ENCODE results near the gene TMEM250. TPM values are rescaled to one million over a fixed set of nuclear protein-coding genes. Genes with fewer than 3 reads are reported as not detected.

Gene TMEM250
- total RNA-seq, 1 experiment from 2014 or later, result 15.1 TPM

GRCh38 chr9:136129176-136129575, 10.5 kb upstream of the TMEM250 start:
- H3K27me3 ChIP-seq (ENCODE audit: low read length), result no peaks in the 10 kb centered on the region
- H3K4me2 ChIP-seq (ENCODE audit: low read depth, low read length, poor library complexity, severe bottlenecking), result no peak overlapping the region

GRCh38 chr9:136128436-136128835, 9.8 kb upstream of the TMEM250 start:
- no peaks in the 10 kb centered on the region for H3K4me1 ChIP-seq (ENCODE audit: low read length)
- no peak overlapping the region for H3K4me2 ChIP-seq (ENCODE audit: low read depth, low read length, poor library complexity, severe bottlenecking)
- no peak overlapping the region for H3K9ac ChIP-seq (ENCODE audit: low read length)
- no peak overlapping the region for H3K4me3 ChIP-seq (ENCODE audit: low read length)
- H2AFZ ChIP-seq (ENCODE audit: low read length), result no peak overlapping the region
- H4K20me1 ChIP-seq (ENCODE audit: insufficient read depth, low read depth, low read length), result no peaks in the 10 kb centered on the region
- no peaks in the 10 kb centered on the region for H3K36me3 ChIP-seq (ENCODE audit: insufficient read depth, low read length)
- no peak overlapping the region for H3K27ac ChIP-seq (ENCODE audit: low read length)
- H3K9me3 ChIP-seq (ENCODE audit: low read length), result no peaks in the 10 kb centered on the region
- no peaks in the 10 kb centered on the region for H3K9me2 ChIP-seq (replicated peaks; ENCODE audit: insufficient read depth, low read length)
- no peaks in the 10 kb centered on the region for H3K79me2 ChIP-seq (ENCODE audit: low read length)
- DNase-seq, result no peak
- no peaks in the 10 kb centered on the region for H3K27me3 ChIP-seq (ENCODE audit: low read length)

More at GRCh38 chr9:136129176-136129575, 10.5 kb upstream of the TMEM250 start:
- H3K36me3 ChIP-seq (ENCODE audit: insufficient read depth, low read length), result no peaks in the 10 kb centered on the region
- no peaks in the 10 kb centered on the region for H3K79me2 ChIP-seq (ENCODE audit: low read length)
- no peak overlapping the region for H3K4me3 ChIP-seq (ENCODE audit: low read length)
- H3K9me3 ChIP-seq (ENCODE audit: low read length), result no peaks in the 10 kb centered on the region
- H3K27ac ChIP-seq (ENCODE audit: low read length), result no peak overlapping the region
- H3K9me2 ChIP-seq (replicated peaks; ENCODE audit: insufficient read depth, low read length), result no peaks in the 10 kb centered on the region
- no peaks in the 10 kb centered on the region for H4K20me1 ChIP-seq (ENCODE audit: insufficient read depth, low read depth, low read length)
- no peak overlapping the region for H2AFZ ChIP-seq (ENCODE audit: low read length)
- no peak for DNase-seq
- H3K4me1 ChIP-seq (ENCODE audit: low read length), result no peaks in the 10 kb centered on the region
- no peak overlapping the region for H3K9ac ChIP-seq (ENCODE audit: low read length)

- no peaks in the 10 kb centered on the region for H3K27me3 ChIP-seq (ENCODE audit: low read length)
- no peak overlapping the region for H3K4me2 ChIP-seq (ENCODE audit: low read depth, low read length, poor library complexity, severe bottlenecking)
- no peaks in the 10 kb centered on the region for H3K36me3 ChIP-seq (ENCODE audit: insufficient read depth, low read length)
- no peak overlapping the region for H2AFZ ChIP-seq (ENCODE audit: low read length)
- H3K4me1 ChIP-seq (ENCODE audit: low read length), result no peaks in the 10 kb centered on the region
- no peak overlapping the region for H3K4me3 ChIP-seq (ENCODE audit: low read length)
- DNase-seq, result no peak
- H3K9ac ChIP-seq (ENCODE audit: low read length), result no peak overlapping the region
- H3K79me2 ChIP-seq (ENCODE audit: low read length), result no peaks in the 10 kb centered on the region
- H3K27ac ChIP-seq (ENCODE audit: low read length), result no peak overlapping the region
- peaks cover 4% of the 10 kb centered on the region; the same call in 1 of the 2 replicates for H4K20me1 ChIP-seq (ENCODE audit: insufficient read depth, low read depth, low read length)
- H3K9me2 ChIP-seq (replicated peaks; ENCODE audit: insufficient read depth, low read length), result no peaks in the 10 kb centered on the region
- H3K9me3 ChIP-seq (ENCODE audit: low read length), result no peaks in the 10 kb centered on the region
Measured at GRCh38 chr9:136127313-136127712, 8.6 kb upstream of the TMEM250 start.

GRCh38 chr9:136124976-136125692, 6.5 kb upstream of the TMEM250 start:
- Histone ChIP-seq H3K4me1 (ENCODE audit: low read length) (no peaks in the 10 kb centered on the region), H2AFZ (ENCODE audit: low read length) (no peak overlapping the region), H3K79me2 (ENCODE audit: low read length) (no peaks in the 10 kb centered on the region), H3K9me2 (replicated peaks; ENCODE audit: insufficient read depth, low read length) (no peaks in the 10 kb centered on the region), H3K4me2 (ENCODE audit: low read depth, low read length, poor library complexity, severe bottlenecking) (no peak overlapping the region), H3K9me3 (ENCODE audit: low read length) (no peaks in the 10 kb centered on the region), H3K27me3 (ENCODE audit: low read length) (no peaks in the 10 kb centered on the region), H3K4me3 (ENCODE audit: low read length) (no peak overlapping the region), H3K9ac (ENCODE audit: low read length) (no peak overlapping the region), H3K27ac (ENCODE audit: low read length) (no peak overlapping the region), H3K36me3 (ENCODE audit: insufficient read depth, low read length) (no peaks in the 10 kb centered on the region), H4K20me1 (ENCODE audit: insufficient read depth, low read depth, low read length) (peaks cover 11% of the 10 kb centered on the region; the same call in 1 of the 2 replicates)
- DNase-seq, result no peak

GRCh38 chr9:136122425-136123383, 4.0 kb upstream of the TMEM250 start:
- no peaks in the 10 kb centered on the region for H3K9me2 ChIP-seq (replicated peaks; ENCODE audit: insufficient read depth, low read length)
- H3K79me2 ChIP-seq (ENCODE audit: low read length), result 0 out of 2 replicates have a peak, but pooled peaks cover 2% of the 10 kb centered on the region
- no peak overlapping the region for H2AFZ ChIP-seq (ENCODE audit: low read length)
- H3K9ac ChIP-seq (ENCODE audit: low read length), result no peak overlapping the region
- peaks cover 11% of the 10 kb centered on the region; the same call in 1 of the 2 replicates for H4K20me1 ChIP-seq (ENCODE audit: insufficient read depth, low read depth, low read length)
- no peaks in the 10 kb centered on the region for H3K36me3 ChIP-seq (ENCODE audit: insufficient read depth, low read length)
- no peak overlapping the region for H3K4me3 ChIP-seq (ENCODE audit: low read length)
- no peaks in the 10 kb centered on the region for H3K27me3 ChIP-seq (ENCODE audit: low read length)
- H3K9me3 ChIP-seq (ENCODE audit: low read length), result no peaks in the 10 kb centered on the region
- H3K4me1 ChIP-seq (ENCODE audit: low read length), result peaks cover 9% of the 10 kb centered on the region
- DNase-seq, result peak; percentile 89
- no peak overlapping the region for H3K4me2 ChIP-seq (ENCODE audit: low read depth, low read length, poor library complexity, severe bottlenecking)
- H3K27ac ChIP-seq (ENCODE audit: low read length), result no peak overlapping the region

- Histone ChIP-seq H2AFZ (ENCODE audit: low read length) (no peak overlapping the region), H3K9ac (ENCODE audit: low read length) (no peak overlapping the region), H3K4me3 (ENCODE audit: low read length) (no peak overlapping the region), H3K27me3 (ENCODE audit: low read length) (no peaks in the 10 kb centered on the region), H3K27ac (ENCODE audit: low read length) (no peak overlapping the region), H3K79me2 (ENCODE audit: low read length) (peaks cover 8% of the 10 kb centered on the region; the same call in 1 of the 2 replicates), H3K4me2 (ENCODE audit: low read depth, low read length, poor library complexity, severe bottlenecking) (no peak overlapping the region), H3K9me2 (replicated peaks; ENCODE audit: insufficient read depth, low read length) (no peaks in the 10 kb centered on the region), H4K20me1 (ENCODE audit: insufficient read depth, low read depth, low read length) (peaks cover 11% of the 10 kb centered on the region; the same call in 1 of the 2 replicates), H3K9me3 (ENCODE audit: low read length) (no peaks in the 10 kb centered on the region), H3K36me3 (ENCODE audit: insufficient read depth, low read length) (no peaks in the 10 kb centered on the region), H3K4me1 (ENCODE audit: low read length) (peaks cover 17% of the 10 kb centered on the region)
- DNase-seq, result no peak
Measured at GRCh38 chr9:136121801-136122200, 3.1 kb upstream of the TMEM250 start.

GRCh38 chr9:136120438-136120844, 1.8 kb upstream of the TMEM250 start:
- no peak overlapping the region for H3K27ac ChIP-seq (ENCODE audit: low read length)
- H3K36me3 ChIP-seq (ENCODE audit: insufficient read depth, low read length), result no peaks in the 10 kb centered on the region
- peaks cover 11% of the 10 kb centered on the region; the same call in 1 of the 2 replicates for H4K20me1 ChIP-seq (ENCODE audit: insufficient read depth, low read depth, low read length)
- peaks cover 17% of the 10 kb centered on the region for H3K4me1 ChIP-seq (ENCODE audit: low read length)
- no peak overlapping the region for H2AFZ ChIP-seq (ENCODE audit: low read length)
- no peaks in the 10 kb centered on the region for H3K27me3 ChIP-seq (ENCODE audit: low read length)
- no peak overlapping the region for H3K9ac ChIP-seq (ENCODE audit: low read length)
- DNase-seq, result no peak
- peaks cover 8% of the 10 kb centered on the region; the same call in 1 of the 2 replicates for H3K79me2 ChIP-seq (ENCODE audit: low read length)
- no peaks in the 10 kb centered on the region for H3K9me3 ChIP-seq (ENCODE audit: low read length)
- H3K4me3 ChIP-seq (ENCODE audit: low read length), result no peak overlapping the region
- no peak overlapping the region for H3K4me2 ChIP-seq (ENCODE audit: low read depth, low read length, poor library complexity, severe bottlenecking)
- no peaks in the 10 kb centered on the region for H3K9me2 ChIP-seq (replicated peaks; ENCODE audit: insufficient read depth, low read length)

- Histone ChIP-seq H3K27me3 (ENCODE audit: low read length) (no peaks in the 10 kb centered on the region), H3K4me3 (ENCODE audit: low read length) (peak overlapping the region; percentile 72), H3K79me2 (ENCODE audit: low read length) (peaks cover 8% of the 10 kb centered on the region; the same call in 1 of the 2 replicates), H3K9me2 (replicated peaks; ENCODE audit: insufficient read depth, low read length) (no peaks in the 10 kb centered on the region), H2AFZ (ENCODE audit: low read length) (no peak overlapping the region), H3K4me1 (ENCODE audit: low read length) (peaks cover 17% of the 10 kb centered on the region), H3K9me3 (ENCODE audit: low read length) (no peaks in the 10 kb centered on the region), H4K20me1 (ENCODE audit: insufficient read depth, low read depth, low read length) (peaks cover 11% of the 10 kb centered on the region; the same call in 1 of the 2 replicates), H3K36me3 (ENCODE audit: insufficient read depth, low read length) (no peaks in the 10 kb centered on the region), H3K9ac (ENCODE audit: low read length) (peak overlapping the region; percentile 95), H3K27ac (ENCODE audit: low read length) (no peak overlapping the region), H3K4me2 (ENCODE audit: low read depth, low read length, poor library complexity, severe bottlenecking) (peak overlapping the region; percentile 61)
- DNase-seq, result no peak
Measured at GRCh38 chr9:136119883-136120393, 1.3 kb upstream of the TMEM250 start.

Data from Karpas-422 (cell line).